Activated CD4-positive, alpha-beta T cell treated with anti-CD3 and anti-CD28 coated beads for 36 hours (primary cell): ENCODE measurements around the gene CCDC137. TPM values are rescaled to one million over a fixed set of nuclear protein-coding genes. Genes with fewer than 3 reads are reported as not detected.
"Not testable (repeated sequence)": the region's sequence is repeated elsewhere in the genome, so short reads cannot be mapped to it uniquely, and the experiment has no call there.

Experiments
- ATAC-seq: fragments of 200-7000 bp; cut with Tn5 transposase; one replicate; pipeline ENCODE4 v1.10.0; 2021; ENCODE audit warnings: mild to moderate bottlenecking, moderate library complexity
- CTCF ChIA-PET: fragments of 350-600 bp; sonication (Branson Sonifier 250); formaldehyde crosslinking; loops from one replicate; lab custom pipeline; 2021; ENCODE audit warnings: antibody characterized with exemption; lab: Charles Lee
- POLR2A ChIA-PET: fragments of 350-600 bp; sonication (Branson Sonifier 250); formaldehyde crosslinking; loops from one replicate; lab custom pipeline; 2021; ENCODE audit warnings: antibody characterized with exemption, inconsistent platforms; lab: Charles Lee
- DNase-seq: peaks from one replicate; pipeline ENCODE4 v3.0.0-alpha.2; 2020
- H3K27ac Mint-ChIP-seq: one replicate; pipeline ENCODE4 v1.8.0; 2021; ENCODE audit warnings: mixed read lengths
- H3K27me3 Mint-ChIP-seq: one replicate; pipeline ENCODE4 v1.8.0; 2021; ENCODE audit warnings: mixed read lengths
- H3K36me3 Mint-ChIP-seq: one replicate; pipeline ENCODE4 v1.8.0; 2021; ENCODE audit warnings: low read depth, mixed read lengths
- H3K4me1 Mint-ChIP-seq: one replicate; pipeline ENCODE4 v1.8.0; 2021; ENCODE audit warnings: mixed read lengths
- H3K4me3 Mint-ChIP-seq: one replicate; pipeline ENCODE4 v1.8.0; 2021; ENCODE audit warnings: mild to moderate bottlenecking, moderate library complexity, mixed read lengths
- H3K9me3 Mint-ChIP-seq: one replicate; pipeline ENCODE4 v1.8.0; 2021; ENCODE audit warnings: low read depth, mixed read lengths
- intact Hi-C, 2 experiments: fragments of 100-400 bp; cut with DNase I in 1 of 2; cut with micrococcal nuclease in 1 of 2; formaldehyde crosslinking; loops; one replicate each; pipeline versions ENCODE4 v1.14.2 to v1.15.1; 2022 to 2024; cut with DNase I, micrococcal nuclease
- total RNA-seq, 2 experiments: library from RNA; stranded (reverse); gene quantifications; one replicate each; pipeline ENCODE4 v1.2.3, GENCODE V29; 2021

Gene CCDC137
- total RNA-seq, 2 experiments from 2014 or later = 30.0 to 36.6 TPM

DNA sequence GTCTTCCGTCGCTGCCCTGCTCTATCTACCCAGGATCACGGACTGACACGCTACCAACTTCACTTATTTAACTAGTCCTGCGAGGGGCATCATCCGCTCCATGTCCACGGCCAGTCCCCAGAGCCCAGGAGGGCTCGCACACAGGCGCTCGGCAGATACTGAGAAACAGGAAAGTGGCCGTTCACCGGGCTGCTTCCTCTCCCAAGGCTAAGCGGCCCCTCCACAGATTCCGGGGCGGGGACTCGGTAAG, 520 bp upstream of the CCDC137 start:
- ChIA-PET CTCF (interaction anchor here (0.5 to 0.6 kb wide), 2 partner anchors 10 to 187 kb away, joined by 3 read pairs; no protein-coding TSS in a partner anchor), POLR2A (interaction anchor here (0.7 to 1.5 kb wide), 4 partner anchors 18 to 148 kb away, joined by 3 to 7 read pairs (median 4); partner anchors contain the start of genes ARL16 and HGS)
- Mint-ChIP-seq H3K36me3 (peaks cover 41% of the 10 kb centered on the region), H3K9me3 (no peaks in the 10 kb centered on the region), H3K27me3 (no peaks in the 10 kb centered on the region), H3K27ac (peak overlapping the region; percentile 97), H3K4me3 (peak overlapping the region; percentile 91), H3K4me1 (peaks cover 53% of the 10 kb centered on the region)
- ATAC-seq (peak; percentile 15), DNase-seq (peak; percentile 48)
- intact Hi-C loops = loop anchor here (1.0 to 5.0 kb wide), 12 partner anchors 17 to 443 kb away; partner anchors contain the start of genes MRPL12 (in 2 of the 2), P4HB (in 2 of the 2), ALYREF (in 1 of the 2) and ANAPC11 (in 1 of the 2)

DNA sequence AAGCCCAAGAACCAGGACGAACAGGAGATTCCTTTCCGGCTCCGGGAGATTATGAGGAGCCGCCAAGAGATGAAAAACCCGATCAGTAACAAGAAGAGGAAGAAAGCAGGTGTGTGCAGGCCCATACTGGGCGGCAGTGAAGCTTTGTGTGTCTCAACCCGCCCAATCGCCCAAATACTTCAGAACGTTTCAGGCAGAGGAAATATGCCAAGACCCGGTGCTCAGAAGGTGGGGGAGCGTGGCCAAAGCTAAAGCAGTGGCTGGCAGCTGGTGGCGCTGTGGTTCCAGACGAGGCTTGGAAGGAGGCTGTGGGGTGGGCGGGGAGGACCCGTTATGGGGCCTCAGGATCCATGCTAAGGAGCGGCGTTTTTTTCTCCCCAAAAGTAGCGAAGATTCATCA, 1.2 kb downstream of the CCDC137 start:
- peak; percentile 61 for DNase-seq
- no peak for ATAC-seq
- H3K36me3 Mint-ChIP-seq = peaks cover 58% of the 10 kb centered on the region
- peaks cover 49% of the 10 kb centered on the region for H3K4me1 Mint-ChIP-seq
- peak overlapping the region; percentile 88 for H3K27ac Mint-ChIP-seq
- CTCF ChIA-PET = interaction anchor here (0.6 to 1.5 kb wide), 2 partner anchors 11 to 166 kb away, joined by 3 to 5 read pairs; no protein-coding TSS in a partner anchor
- intact Hi-C loops = loop anchor here (2.0 to 5.0 kb wide), 4 partner anchors 15 to 445 kb away; partner anchors contain the start of genes ARL16 (in 1 of the 2), CEP131 (in 1 of the 2), MRPL12 (in 1 of the 2) and P4HB (in 1 of the 2)
- POLR2A ChIA-PET = no interaction called here
- no peaks in the 10 kb centered on the region for H3K27me3 Mint-ChIP-seq
- no peaks in the 10 kb centered on the region for H3K9me3 Mint-ChIP-seq
- H3K4me3 Mint-ChIP-seq = peak overlapping the region; percentile 91

DNA sequence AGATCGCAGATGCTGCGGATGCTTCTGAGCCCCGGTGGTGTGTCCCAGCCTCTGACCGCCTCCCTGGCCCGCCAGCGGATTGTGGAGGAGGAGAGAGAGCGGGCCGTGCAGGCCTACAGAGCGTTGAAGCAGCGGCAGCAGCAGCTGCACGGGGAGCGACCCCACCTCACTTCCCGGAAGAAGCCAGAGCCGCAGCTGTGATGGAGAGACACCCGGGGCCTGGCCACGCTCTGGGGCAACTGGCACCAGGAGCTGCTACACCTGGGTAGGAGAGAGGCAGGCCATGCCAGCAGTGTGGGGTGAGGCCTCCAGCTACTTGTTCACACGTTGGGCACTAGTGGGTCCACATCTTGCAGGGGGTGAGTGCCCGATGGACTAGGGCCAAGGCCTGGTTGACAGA, 6.0 kb downstream of the CCDC137 start:
- no peak overlapping the region for H3K4me3 Mint-ChIP-seq
- ATAC-seq (no peak), DNase-seq (no peak)
- intact Hi-C loops = no loop called here
- no peaks in the 10 kb centered on the region for H3K27me3 Mint-ChIP-seq
- POLR2A ChIA-PET = no interaction called here
- no peak overlapping the region for H3K27ac Mint-ChIP-seq
- CTCF ChIA-PET = no interaction called here
- H3K36me3 Mint-ChIP-seq = peaks cover 52% of the 10 kb centered on the region
- no peaks in the 10 kb centered on the region for H3K9me3 Mint-ChIP-seq
- peaks cover 17% of the 10 kb centered on the region for H3K4me1 Mint-ChIP-seq

DNA sequence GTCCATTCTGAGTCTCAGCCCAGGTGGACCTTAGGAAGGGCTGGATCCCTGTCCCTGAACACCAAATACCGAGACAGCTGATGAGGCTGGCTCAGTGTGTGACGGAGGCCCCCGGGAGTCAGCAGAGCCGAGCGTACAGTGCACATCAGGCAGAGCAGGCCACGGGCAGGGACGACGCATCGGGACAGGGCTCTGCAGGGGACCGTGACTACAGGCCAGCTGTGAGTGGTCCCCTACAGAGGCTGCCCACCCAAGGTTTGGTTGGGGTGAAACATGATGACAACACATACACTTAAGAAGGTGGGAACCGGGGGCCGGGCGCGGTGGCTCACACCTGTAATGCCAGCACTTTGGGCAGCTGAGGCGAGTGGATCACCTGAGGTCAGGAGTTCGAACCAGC, 6.4 kb downstream of the CCDC137 start:
- no peak overlapping the region for H3K4me3 Mint-ChIP-seq
- no peak for ATAC-seq
- ChIA-PET CTCF (no interaction called here), POLR2A (no interaction called here)
- intact Hi-C loops = no loop called here
- no peak overlapping the region for H3K27ac Mint-ChIP-seq
- DNase-seq = no peak
- H3K9me3 Mint-ChIP-seq = no peaks in the 10 kb centered on the region
- peaks cover 12% of the 10 kb centered on the region for H3K4me1 Mint-ChIP-seq
- H3K36me3 Mint-ChIP-seq = peaks cover 48% of the 10 kb centered on the region
- H3K27me3 Mint-ChIP-seq = no peaks in the 10 kb centered on the region

DNA sequence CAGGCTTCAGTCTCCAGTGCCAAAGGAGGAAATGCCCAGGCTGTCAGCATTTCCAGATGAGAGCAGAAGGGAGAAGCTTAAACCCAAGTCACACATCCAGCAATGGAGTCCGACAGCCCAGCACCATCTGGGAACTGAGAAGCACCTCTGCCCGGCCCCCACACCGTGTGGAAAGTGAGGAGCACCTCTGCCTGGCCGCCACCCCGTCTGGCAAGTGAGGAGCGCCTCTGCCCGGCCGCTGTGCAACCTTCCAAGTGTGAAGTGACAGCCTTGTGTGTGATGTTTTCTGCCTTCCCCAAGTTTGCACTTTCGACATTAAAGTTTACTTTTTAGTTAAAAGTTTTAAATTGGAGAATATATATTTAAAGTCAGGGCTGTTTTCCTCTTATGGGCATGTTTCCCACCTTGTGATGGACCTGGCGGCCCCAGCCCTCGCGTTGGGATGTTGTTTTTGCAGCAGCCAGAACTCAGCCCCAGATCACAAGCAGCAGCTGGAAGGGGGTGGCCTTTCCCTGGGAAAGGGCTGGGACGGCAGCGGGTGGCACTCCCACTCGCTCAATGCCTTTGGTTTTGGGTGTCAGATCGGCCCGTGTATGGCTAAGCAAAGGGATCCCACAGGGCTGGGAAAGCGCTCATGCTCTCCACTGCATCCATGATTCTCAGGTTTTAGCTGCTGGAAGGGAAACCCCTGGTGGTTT, 7.2 kb downstream of the CCDC137 start:
- Mint-ChIP-seq H3K27ac (no peak overlapping the region), H3K9me3 (no peaks in the 10 kb centered on the region), H3K4me3 (no peak overlapping the region), H3K36me3 (peaks cover 42% of the 10 kb centered on the region), H3K4me1 (peaks cover 6% of the 10 kb centered on the region), H3K27me3 (no peaks in the 10 kb centered on the region)
- ChIA-PET CTCF (interaction anchor here (0.5 to 0.7 kb wide), 2 partner anchors 35 to 100 kb away, joined by 3 to 4 read pairs; no protein-coding TSS in a partner anchor), POLR2A (no interaction called here)
- DNase-seq = no peak
- no peak for ATAC-seq
- intact Hi-C loops = no loop called here

DNA sequence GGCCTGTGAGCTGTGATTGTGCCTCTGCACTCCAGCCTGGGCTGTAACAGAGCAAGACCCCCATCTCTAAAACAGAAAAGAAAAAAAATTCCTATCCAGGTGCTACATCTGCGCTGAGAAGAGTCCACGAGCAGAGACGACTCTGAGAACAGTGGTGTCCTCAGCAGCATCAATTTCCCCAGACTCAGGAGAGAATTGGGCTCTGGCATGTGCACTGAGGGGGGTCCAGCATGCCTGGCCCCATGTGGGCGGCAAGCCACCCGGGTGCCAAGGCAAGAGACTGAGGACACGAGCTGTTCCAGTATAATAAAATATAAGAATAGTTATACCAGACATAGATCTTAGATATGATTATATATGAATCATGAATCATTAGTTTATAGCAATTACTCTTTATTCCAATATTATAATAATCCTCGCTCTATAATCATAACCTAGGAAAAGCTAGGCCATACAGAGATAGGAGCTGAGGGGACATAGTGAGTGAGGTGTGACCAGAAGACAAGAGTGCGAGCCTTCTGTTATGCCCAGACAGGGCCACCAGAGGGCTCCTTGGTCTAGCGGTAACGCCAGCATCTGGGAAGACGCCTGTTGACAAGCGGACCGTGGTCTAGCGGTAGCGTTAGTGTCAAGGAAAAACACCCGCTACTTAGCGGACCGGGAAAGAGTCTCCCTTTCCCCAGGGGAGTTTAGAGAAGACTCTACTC, 9.1 kb downstream of the CCDC137 start:
- ChIA-PET CTCF (interaction anchor here (0.6 to 1.8 kb wide), 5 partner anchors 9 to 305 kb away, joined by 3 to 6 read pairs (median 3); partner anchors contain the start of gene CCDC137), POLR2A (interaction anchor here (0.7 to 1.1 kb wide), 2 partner anchors 8 to 37 kb away, joined by 3 read pairs; partner anchors contain the start of genes ARL16 and HGS)
- peaks cover 30% of the 10 kb centered on the region for H3K36me3 Mint-ChIP-seq
- H3K9me3 Mint-ChIP-seq, H3K27me3 Mint-ChIP-seq, H3K4me1 Mint-ChIP-seq, H3K4me3 Mint-ChIP-seq, ATAC-seq, H3K27ac Mint-ChIP-seq: not testable (repeated sequence)
- intact Hi-C loops = loop anchor here in 1 of 2 experiments (5.0 kb wide), 1 partner anchor 37 kb away; the partner anchor contains the start of gene SLC25A10
- peak; percentile 49 for DNase-seq

DNA sequence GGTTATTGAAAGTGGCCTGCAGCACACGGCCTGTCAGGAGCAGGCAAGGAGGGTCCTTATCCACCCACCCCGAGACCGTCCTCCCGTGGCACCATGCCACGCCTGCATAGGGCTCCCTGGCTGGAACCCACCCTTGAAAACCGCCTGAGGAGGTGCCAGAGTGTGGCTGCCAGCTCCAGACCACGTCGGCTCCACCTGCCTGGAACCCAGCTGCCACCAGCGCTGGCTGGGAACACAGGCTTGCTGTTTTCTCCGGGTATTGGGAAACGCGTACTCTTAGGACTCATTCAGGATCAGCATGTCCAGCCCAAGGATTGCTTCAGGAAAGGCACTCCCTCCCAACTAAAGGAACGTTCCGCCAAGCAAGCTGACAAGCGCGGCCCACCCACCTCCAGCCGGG, 10.4 kb downstream of the CCDC137 start:
- no peak overlapping the region for H3K27ac Mint-ChIP-seq
- H3K4me1 Mint-ChIP-seq = no peaks in the 10 kb centered on the region
- intact Hi-C loops = loop anchor here in 1 of 2 experiments (5.0 kb wide), 1 partner anchor 35 kb away; the partner anchor contains the start of gene SLC25A10
- DNase-seq (no peak), ATAC-seq (no peak)
- ChIA-PET CTCF (interaction anchor here (1.8 kb wide), 1 partner anchor 36 kb away, joined by 4 read pairs; no protein-coding TSS in a partner anchor), POLR2A (no interaction called here)
- H3K4me3 Mint-ChIP-seq = no peak overlapping the region
- H3K36me3 Mint-ChIP-seq = peaks cover 28% of the 10 kb centered on the region
- no peaks in the 10 kb centered on the region for H3K9me3 Mint-ChIP-seq
- H3K27me3 Mint-ChIP-seq = no peaks in the 10 kb centered on the region

DNA sequence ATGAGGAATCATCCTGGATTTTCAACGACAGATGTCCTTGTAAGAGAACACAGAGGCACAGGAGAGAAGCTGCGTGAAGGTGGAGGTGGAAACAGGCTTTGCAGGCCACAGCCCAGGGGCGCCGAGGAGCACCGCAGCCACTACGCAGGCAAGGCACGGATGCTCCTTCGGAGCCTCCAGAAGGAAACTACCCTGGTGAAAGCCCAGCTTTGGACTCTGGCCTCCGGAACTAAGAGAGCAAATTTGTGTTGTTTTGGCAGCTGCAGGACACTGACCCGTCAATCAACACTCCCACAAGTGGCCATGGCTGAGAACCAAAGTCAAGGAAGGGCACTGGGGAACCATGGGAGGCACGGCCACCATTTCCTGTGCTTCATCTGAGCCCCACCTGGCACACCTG, 13.6 kb downstream of the CCDC137 start:
- POLR2A ChIA-PET = no interaction called here
- H3K27me3 Mint-ChIP-seq = no peaks in the 10 kb centered on the region

DNA sequence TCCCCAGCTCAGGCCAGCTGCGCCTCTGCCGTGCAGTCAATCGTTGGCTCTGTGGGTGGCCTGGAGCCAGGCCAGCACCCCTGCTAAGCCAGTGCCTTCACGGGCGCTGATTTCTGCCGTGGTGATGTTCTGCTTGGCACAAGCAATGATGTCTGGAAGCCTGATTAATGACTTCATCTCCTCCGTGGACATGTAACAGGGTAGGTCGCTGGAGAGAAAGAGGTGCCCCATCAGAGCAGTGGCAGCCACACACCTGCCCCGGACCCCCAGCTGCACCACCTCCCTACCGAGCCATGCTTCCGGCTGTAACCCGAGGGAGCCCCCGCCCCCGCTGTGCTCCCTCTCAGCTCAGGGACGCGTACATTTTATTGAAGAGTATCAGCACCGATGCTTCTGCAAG, 15.1 kb downstream of the CCDC137 start:
- no peak overlapping the region for H3K4me3 Mint-ChIP-seq
- peaks cover 26% of the 10 kb centered on the region for H3K4me1 Mint-ChIP-seq
- ATAC-seq (no peak), DNase-seq (no peak)
- ChIA-PET CTCF (interaction anchor here (0.6 kb wide), 1 partner anchor 225 kb away, joined by 3 read pairs; no protein-coding TSS in a partner anchor), POLR2A (no interaction called here)
- H3K36me3 Mint-ChIP-seq = peaks cover 32% of the 10 kb centered on the region
- H3K27me3 Mint-ChIP-seq = no peaks in the 10 kb centered on the region
- no peak overlapping the region for H3K27ac Mint-ChIP-seq
- intact Hi-C loops = loop anchor here (2.0 to 5.0 kb wide), 3 partner anchors 13 to 341 kb away; partner anchors contain the start of genes ACTG1 (in 1 of the 2), CENPX (in 1 of the 2) and LRRC45 (in 1 of the 2)
- no peaks in the 10 kb centered on the region for H3K9me3 Mint-ChIP-seq

More for the DNA sequence above, 13.6 kb downstream of the CCDC137 start:
- Mint-ChIP-seq H3K4me3 (no peak overlapping the region), H3K4me1 (peaks cover 14% of the 10 kb centered on the region), H3K9me3 (no peaks in the 10 kb centered on the region), H3K27ac (no peak overlapping the region), H3K36me3 (peaks cover 23% of the 10 kb centered on the region)
- CTCF ChIA-PET = interaction anchor here (0.7 kb wide), 1 partner anchor 17 kb away, joined by 4 read pairs; no protein-coding TSS in a partner anchor
- DNase-seq (no peak), ATAC-seq (no peak)
- intact Hi-C loops = loop anchor here in 1 of 2 experiments (5.0 kb wide), 1 partner anchor 168 kb away; the partner anchor contains the start of gene ACTG1

DNA sequence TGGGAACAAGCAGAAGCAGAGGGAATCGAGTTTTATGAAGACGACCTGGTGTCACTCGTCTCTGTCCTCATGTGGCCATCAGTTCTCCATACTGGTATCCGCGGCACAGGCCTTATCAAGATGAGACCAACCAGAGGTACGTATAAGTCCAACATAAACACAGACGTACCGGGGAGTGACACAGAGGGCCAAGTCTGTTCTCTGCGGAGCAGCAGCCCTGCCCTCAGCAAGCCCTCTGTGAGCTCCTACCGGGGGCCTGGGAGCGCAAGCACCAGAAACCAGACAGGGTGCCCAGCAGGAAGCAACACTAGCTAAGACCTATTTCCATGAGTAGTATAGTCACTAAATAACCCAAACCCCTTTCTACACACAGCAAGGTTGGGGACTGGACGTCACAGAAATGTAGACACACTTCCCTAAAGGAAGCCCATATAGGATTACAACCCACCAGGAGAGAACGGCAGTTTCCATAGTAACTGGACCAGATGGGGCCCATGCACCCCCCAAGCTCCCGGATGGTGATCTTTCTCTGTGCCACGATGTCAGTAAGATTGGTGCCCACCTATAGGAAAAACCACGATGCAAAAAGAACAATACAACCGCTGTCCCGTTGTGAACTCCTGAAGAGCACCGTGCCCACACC, 16.1 kb downstream of the CCDC137 start:
- Mint-ChIP-seq H3K4me1 (peaks cover 28% of the 10 kb centered on the region), H3K9me3 (no peaks in the 10 kb centered on the region), H3K36me3 (peaks cover 41% of the 10 kb centered on the region), H3K27ac (peak overlapping the region; percentile 78), H3K27me3 (no peaks in the 10 kb centered on the region), H3K4me3 (peak overlapping the region; percentile 87)
- CTCF ChIA-PET = interaction anchor here (0.6 to 1.5 kb wide), 4 partner anchors 20 to 773 kb away, joined by 3 to 4 read pairs (median 4); no protein-coding TSS in a partner anchor
- POLR2A ChIA-PET = interaction anchor here (4.0 kb wide), 1 partner anchor 20 kb away, joined by 24 read pairs; the partner anchor contains the start of gene MRPL12
- no peak for ATAC-seq
- intact Hi-C loops = loop anchor here (1.0 to 5.0 kb wide), 11 partner anchors 14 to 340 kb away; partner anchors contain the start of genes ACTG1 (in 1 of the 2), ASPSCR1 (in 1 of the 2), CCDC137 (in 1 of the 2) and CENPX (in 1 of the 2)
- DNase-seq = no peak
